ENCODE data around the gene CFAP90. TPM values are rescaled to one million over a fixed set of nuclear protein-coding genes. Genes with fewer than 3 reads are reported as not detected.

CFAP90 gene
- total RNA-seq, 1 experiment from 2014 or later, result not detected

DNA sequence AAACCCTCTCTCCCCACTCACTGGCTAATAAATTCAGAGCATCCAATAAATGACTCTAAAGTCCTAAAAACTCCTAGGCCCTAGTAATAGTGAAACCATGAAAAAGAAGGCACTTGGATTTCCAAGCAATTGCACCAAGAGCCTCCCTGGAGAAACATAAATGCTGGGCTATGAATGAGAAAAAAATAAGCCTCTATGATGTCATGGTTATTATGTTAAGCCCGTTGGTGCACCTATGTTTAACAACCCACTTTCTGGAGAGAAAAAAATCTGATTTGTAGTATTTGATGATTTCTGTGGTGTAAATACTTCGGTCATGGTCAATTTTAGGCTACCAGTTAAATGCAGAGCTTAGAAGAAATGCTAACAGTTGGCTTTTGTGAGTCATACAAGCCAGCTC is 8.4 kb downstream of the CFAP90 start:
- no peak overlapping the region for H3K4me3 ChIP-seq (replicated peaks in 1 of 2; ENCODE audit: low read depth in 1 of 2, low read length in 2 of 2)
- intact Hi-C loops (cut with micrococcal nuclease), result no loop called here
- H3K27ac ChIP-seq (ENCODE audit: low read depth, low read length), result no peak overlapping the region
- POLR2A ChIA-PET, result no interaction called here
- no peak overlapping the region for H3K4me2 ChIP-seq (ENCODE audit: low read length)
- H3K9me2 ChIP-seq (ENCODE audit: insufficient read depth), result no peaks in the 10 kb centered on the region
- no peaks in the 10 kb centered on the region for H4K20me1 ChIP-seq (ENCODE audit: insufficient read depth)
- DNase-seq (ENCODE audit: low read depth, low spot score) (no peak), ATAC-seq (no peak)
- H3K36me3 ChIP-seq (ENCODE audit: control insufficient read depth in 1 of 2, insufficient read depth in 2 of 2, low read length in 2 of 2), result no peaks in the 10 kb centered on the region
- H3K9ac ChIP-seq (ENCODE audit: low read length), result no peak overlapping the region
- BruUV-seq (replicated peaks), result no TSS peak
- TF ChIP-seq, protein P1, sequence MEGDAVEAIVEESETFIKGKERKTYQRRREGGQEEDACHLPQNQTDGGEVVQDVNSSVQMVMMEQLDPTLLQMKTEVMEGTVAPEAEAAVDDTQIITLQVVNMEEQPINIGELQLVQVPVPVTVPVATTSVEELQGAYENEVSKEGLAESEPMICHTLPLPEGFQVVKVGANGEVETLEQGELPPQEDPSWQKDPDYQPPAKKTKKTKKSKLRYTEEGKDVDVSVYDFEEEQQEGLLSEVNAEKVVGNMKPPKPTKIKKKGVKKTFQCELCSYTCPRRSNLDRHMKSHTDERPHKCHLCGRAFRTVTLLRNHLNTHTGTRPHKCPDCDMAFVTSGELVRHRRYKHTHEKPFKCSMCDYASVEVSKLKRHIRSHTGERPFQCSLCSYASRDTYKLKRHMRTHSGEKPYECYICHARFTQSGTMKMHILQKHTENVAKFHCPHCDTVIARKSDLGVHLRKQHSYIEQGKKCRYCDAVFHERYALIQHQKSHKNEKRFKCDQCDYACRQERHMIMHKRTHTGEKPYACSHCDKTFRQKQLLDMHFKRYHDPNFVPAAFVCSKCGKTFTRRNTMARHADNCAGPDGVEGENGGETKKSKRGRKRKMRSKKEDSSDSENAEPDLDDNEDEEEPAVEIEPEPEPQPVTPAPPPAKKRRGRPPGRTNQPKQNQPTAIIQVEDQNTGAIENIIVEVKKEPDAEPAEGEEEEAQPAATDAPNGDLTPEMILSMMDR (IDR thresholded peaks at IDR 0.05 in 2 of 3, conservative IDR thresholded peaks at IDR 0.05 in 1 of 3; ENCODE audit: borderline replicate concordance in 1 of 3, insufficient read depth in 1 of 3, low read depth in 2 of 3, low read length in 2 of 3), result no peak
- TF ChIP-seq CEBPB (IDR thresholded peaks at IDR 0.05; ENCODE audit: low read depth), result no peak
- TF ChIP-seq ZBTB33 (IDR thresholded peaks at IDR 0.05; ENCODE audit: extremely low read depth, insufficient replicate concordance, low read length), result no peak
- no peak for TF ChIP-seq CBX3 (IDR thresholded peaks at IDR 0.05; ENCODE audit: low read depth)
- no peak for TF ChIP-seq TCF7L2 (IDR thresholded peaks at IDR 0.05; ENCODE audit: borderline replicate concordance, extremely low read depth, insufficient read depth, insufficient read length)
- no peak for TF ChIP-seq POLR2A (IDR thresholded peaks at IDR 0.05; ENCODE audit: borderline replicate concordance, extremely low read depth, insufficient read depth, insufficient read length)
- TF ChIP-seq ATF3 (IDR thresholded peaks at IDR 0.05), result no peak
- TF ChIP-seq, protein P2, sequence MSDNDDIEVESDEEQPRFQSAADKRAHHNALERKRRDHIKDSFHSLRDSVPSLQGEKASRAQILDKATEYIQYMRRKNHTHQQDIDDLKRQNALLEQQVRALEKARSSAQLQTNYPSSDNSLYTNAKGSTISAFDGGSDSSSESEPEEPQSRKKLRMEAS (IDR thresholded peaks at IDR 0.05), result no peak
- no peak for TF ChIP-seq ZNF274 (IDR thresholded peaks at IDR 0.05; ENCODE audit: low read depth, low read length)
- no peak for TF ChIP-seq SRF (IDR thresholded peaks at IDR 0.05; ENCODE audit: low read depth)
- no peak for TF ChIP-seq SP1 (IDR thresholded peaks at IDR 0.05; ENCODE audit: low read depth)
- TF ChIP-seq ELF1 (IDR thresholded peaks at IDR 0.05; ENCODE audit: borderline replicate concordance, low read depth), result no peak
- TF ChIP-seq RAD21 (IDR thresholded peaks at IDR 0.05; ENCODE audit: low read depth), result no peak
- TF ChIP-seq SIN3A (IDR thresholded peaks at IDR 0.05; ENCODE audit: low read depth), result no peak
- TF ChIP-seq ZFX (IDR thresholded peaks at IDR 0.05), result no peak
- no peak for TF ChIP-seq EZH2phosphoT487 (IDR thresholded peaks at IDR 0.05; ENCODE audit: borderline replicate concordance)
- TF ChIP-seq FOSL1 (IDR thresholded peaks at IDR 0.05; ENCODE audit: low read depth), result no peak
- TF ChIP-seq EGR1 (IDR thresholded peaks at IDR 0.05; ENCODE audit: low read depth), result no peak
- no peaks in the 10 kb centered on the region for H3K9me3 ChIP-seq (ENCODE audit: control insufficient read depth in 1 of 2, insufficient read depth in 1 of 2, low read depth in 1 of 2, low read length in 2 of 2)
- RAD21 ChIA-PET (ENCODE audit: low non-redundant PET in 1 of 2, low total read pairs in 2 of 2, uncharacterized antibody in 2 of 2, unreplicated experiment in 2 of 2), result no interaction called here
- H2AFZ ChIP-seq (ENCODE audit: low read depth, low read length, poor library complexity, severe bottlenecking), result no peak overlapping the region
- H3K4me1 ChIP-seq (ENCODE audit: control insufficient read depth in 1 of 2, insufficient read depth in 2 of 2, low read length in 2 of 2), result no peaks in the 10 kb centered on the region
- H3K27me3 ChIP-seq (ENCODE audit: insufficient read depth, low read length), result peaks cover 28% of the 10 kb centered on the region
- no peaks in the 10 kb centered on the region for H3K79me2 ChIP-seq (ENCODE audit: insufficient read depth, low read length)
- CTCF ChIA-PET, result no interaction called here
